Sigmoid colon (tissue), 7 donors: ENCODE measurements around the gene ADAMTS14. TPM values are rescaled to one million over a fixed set of nuclear protein-coding genes. Genes with fewer than 3 reads are reported as not detected.
"Not testable (repeated sequence)": the region's sequence is repeated elsewhere in the genome, so short reads cannot be mapped to it uniquely, and the experiment has no call there.

Experiments used
- DNase-seq: peaks from one replicate; pipeline ENCODE4 v3.0.0-alpha.2; 2019
- H3K27ac ChIP-seq, 4 donors: fragments of 200-600 bp; sonication (generic); one replicate each; pipeline ENCODE4 v1.5.1; 2016 to 2019; ENCODE audit warnings: mild to moderate bottlenecking in 1 of 4
- H3K27me3 ChIP-seq, 3 donors: fragments of 200-600 bp; sonication (generic); one replicate each; pipeline ENCODE4 v1.5.1; 2019; ENCODE audit warnings: mild to moderate bottlenecking in 1 of 3
- H3K36me3 ChIP-seq, 4 donors: fragments of 200-600 bp; sonication (generic); one replicate each; pipeline ENCODE4 v1.5.1; 2016 to 2019
- H3K4me1 ChIP-seq, 4 donors: fragments of 200-600 bp; sonication (generic); one replicate each; pipeline ENCODE4 v1.5.1; 2017 to 2019
- H3K4me3 ChIP-seq, 4 donors: fragments of 200-600 bp; sonication (generic); one replicate each; pipeline ENCODE4 v1.5.1; 2017 to 2019; ENCODE audit warnings: mild to moderate bottlenecking in 2 of 4, moderate library complexity in 1 of 4
- H3K9me3 ChIP-seq, 4 donors: fragments of 200-600 bp in 3 of 4; sonication (generic) in 3 of 4; one replicate each; pipeline versions ENCODE4 v1.5.1 to v1.6.1; 2013 to 2019
- CTCF ChIP-seq, 4 experiments: fragments of 450-650 bp in 3 of 4; fragments of 200-600 bp in 1 of 4; IDR thresholded peaks; one replicate each; pipeline ENCODE4 v1.5.1; 2016 to 2019; ENCODE audit warnings: antibody characterized with exemption in 4 of 4, mild to moderate bottlenecking in 3 of 4, moderate library complexity in 2 of 4
- EP300 ChIP-seq, 4 donors: sonication (generic); formaldehyde crosslinking; IDR thresholded peaks; one replicate each; pipeline ENCODE4 v1.6.1; 2017; ENCODE audit warnings: antibody characterized with exemption in 4 of 4
- POLR2A ChIP-seq, 2 donors: fragments of 450-650 bp; IDR thresholded peaks; one replicate each; pipeline ENCODE4 v1.6.1; 2016; ENCODE audit warnings: antibody characterized with exemption in 2 of 2, mild to moderate bottlenecking in 2 of 2, moderate library complexity in 2 of 2
- POLR2AphosphoS5 ChIP-seq, 4 donors: sonication (generic); formaldehyde crosslinking; IDR thresholded peaks; one replicate each; pipeline ENCODE4 v1.6.1; 2017; ENCODE audit warnings: antibody characterized with exemption in 4 of 4
- WGBS, 2 donors: extraction: QIAGEN DNeasy Blood & Tissue Kit; methylation state at CpG; one replicate each; pipeline ENCODE4 v1.1.7; 2013; 5-methylcytosine and 5-hydroxymethylcytosine counted together
- intact Hi-C: fragments of 100-400 bp; cut with DNase I; formaldehyde crosslinking; loops from one replicate; pipeline ENCODE4 v1.15.1; 2023
- polyA plus RNA-seq, 3 donors: library from polyadenylated mRNA; stranded (reverse); fragments of 200-250 nt; gene quantifications; one replicate each; pipeline ENCODE4 v1.2.3, GENCODE V29; 2013
- total RNA-seq, 4 donors: library from RNA; depleted of rRNA; stranded (reverse); fragments of >200 nt; gene quantifications; one replicate each; pipeline ENCODE4 v1.1.0, GENCODE V29; 2016
- donor health status: healthy with polysubstance abuse.
- donor health status: Bipolar disorder and iron deficiency.
- donor health status: healthy.

ADAMTS14 gene
- total RNA-seq = 1 to 10 TPM in 1 of 4 donors, under 1 TPM in 2, not detected in 1; under 0.01 to 1.1 (median 0.41) TPM
- under 1 TPM; 0.23 to 0.99 (median 0.60) TPM for polyA plus RNA-seq

GRCh38 chr10:70672165-70673042 lies at the start of gene ADAMTS14:
Gene ADAMTS14, plus strand, starts transcription at chr10:70672506. Its CDS starts 297 bp downstream, at chr10:70672803.
- TF ChIP-seq CTCF (IDR thresholded peaks at IDR 0.05) (no peak), POLR2A (IDR thresholded peaks at IDR 0.05) (no peak), POLR2AphosphoS5 (IDR thresholded peaks at IDR 0.05) (no peak), EP300 (IDR thresholded peaks at IDR 0.05) (no peak)
- peaks cover 0 to 24% (median 21%) of the 10 kb centered on the region in 4 donors for H3K4me1 ChIP-seq
- 2 to 3% methylated on average over 100 of the region's 100 CpGs for WGBS, 2 donors
- peaks cover 0 to 30% (median 0%) of the 10 kb centered on the region in 3 donors for H3K27me3 ChIP-seq
- intact Hi-C loops = no loop called here
- H3K27ac ChIP-seq = peak within 1 kb of the TSS in 1 of 4 donors; percentile 15
- DNase-seq = no peak
- peak within 1 kb of the TSS in 3 of 4 donors; percentile 26 to 49 (median 38) for H3K4me3 ChIP-seq
- H3K9me3 ChIP-seq = no peaks in the 10 kb centered on the region
- no peaks in the 10 kb centered on the region for H3K36me3 ChIP-seq

- no peak for DNase-seq
- 61 to 84% methylated on average over 3 of the region's 3 CpGs for WGBS, 2 donors
- intact Hi-C loops = no loop called here
- H3K27ac ChIP-seq = no peak overlapping the region
- no peaks in the 10 kb centered on the region for H3K36me3 ChIP-seq
- H3K9me3 ChIP-seq = peaks cover 0 to 9% (median 5%) of the 10 kb centered on the region in 4 donors
- TF ChIP-seq POLR2A (IDR thresholded peaks at IDR 0.05) (no peak), EP300 (IDR thresholded peaks at IDR 0.05) (no peak), CTCF (IDR thresholded peaks at IDR 0.05) (no peak), POLR2AphosphoS5 (IDR thresholded peaks at IDR 0.05) (no peak)
- H3K4me1 ChIP-seq = no peaks in the 10 kb centered on the region
- no peak overlapping the region for H3K4me3 ChIP-seq
- H3K27me3 ChIP-seq = no peaks in the 10 kb centered on the region
Observed at GRCh38 chr10:70622541-70622940, 49.8 kb upstream of the ADAMTS14 start.

- peaks cover 0 to 9% (median 5%) of the 10 kb centered on the region in 4 donors for H3K9me3 ChIP-seq
- intact Hi-C loops = no loop called here
- TF ChIP-seq POLR2A (IDR thresholded peaks at IDR 0.05) = no peak
- peak in 1 of 4 donors; percentile 26 for TF ChIP-seq POLR2AphosphoS5 (IDR thresholded peaks at IDR 0.05)
- no peak for DNase-seq
- no peak overlapping the region for H3K4me3 ChIP-seq
- H3K4me1 ChIP-seq = no peaks in the 10 kb centered on the region
- peak overlapping the region in 1 of 4 donors; percentile 6 for H3K27ac ChIP-seq
- WGBS, 2 donors = 80 to 91% methylated on average over 3 of the region's 3 CpGs
- H3K27me3 ChIP-seq = no peaks in the 10 kb centered on the region
- no peaks in the 10 kb centered on the region for H3K36me3 ChIP-seq
Observed at GRCh38 chr10:70622981-70623844, 49.1 kb upstream of the ADAMTS14 start.

DNA sequence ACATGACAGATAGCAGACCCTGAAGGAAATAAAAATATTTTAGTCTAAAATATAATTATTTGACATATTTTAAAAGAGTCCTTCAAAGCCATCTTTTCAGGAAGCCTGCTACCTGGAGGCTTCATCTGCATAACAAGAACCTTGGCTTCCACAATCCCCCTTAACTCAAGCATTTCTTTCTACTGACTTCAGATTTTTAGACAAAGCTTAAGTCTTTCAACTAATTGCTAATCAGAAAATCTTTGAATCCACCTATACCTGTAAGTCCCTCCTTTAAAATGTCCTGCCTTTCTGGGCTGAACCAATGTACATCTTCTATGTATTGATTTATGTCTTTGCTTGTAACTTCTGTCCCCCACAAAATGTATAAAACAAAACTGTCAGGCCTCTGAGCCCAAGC lies 46.2 kb upstream of the ADAMTS14 start:
- intact Hi-C loops = no loop called here
- Histone ChIP-seq H3K4me3 (no peak overlapping the region), H3K27ac (no peak overlapping the region), H3K4me1 (no peaks in the 10 kb centered on the region), H3K36me3 (no peaks in the 10 kb centered on the region), H3K27me3 (no peaks in the 10 kb centered on the region), H3K9me3 (peaks cover 0 to 3% (median 0%) of the 10 kb centered on the region in 4 donors)
- no peak for TF ChIP-seq EP300 (IDR thresholded peaks at IDR 0.05)
- no peak for TF ChIP-seq POLR2A (IDR thresholded peaks at IDR 0.05)
- TF ChIP-seq CTCF (IDR thresholded peaks at IDR 0.05) = no peak
- TF ChIP-seq POLR2AphosphoS5 (IDR thresholded peaks at IDR 0.05) = no peak
- DNase-seq = no peak

DNA sequence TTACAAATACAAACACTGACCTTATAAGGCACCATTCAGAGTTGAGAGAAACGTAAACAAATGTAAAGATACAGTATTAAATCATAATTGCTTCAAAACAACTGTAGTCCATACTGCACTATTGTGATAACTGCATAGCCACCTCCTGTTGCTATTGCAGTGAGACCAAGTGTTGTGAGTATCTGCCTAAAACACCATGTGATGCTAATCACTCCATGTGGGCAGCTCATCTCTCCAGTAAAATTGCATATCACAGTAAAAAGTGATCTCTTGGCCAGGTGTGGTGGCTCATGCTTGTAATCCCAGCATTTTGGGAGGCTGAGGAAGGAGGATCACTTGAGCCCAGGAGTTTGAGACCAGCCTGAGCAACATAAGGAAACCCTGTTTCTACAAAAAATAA lies 43.0 kb upstream of the ADAMTS14 start:
- Histone ChIP-seq H3K36me3 (no peaks in the 10 kb centered on the region), H3K27me3 (no peaks in the 10 kb centered on the region), H3K4me1 (no peaks in the 10 kb centered on the region), H3K27ac (no peak overlapping the region), H3K4me3 (no peak overlapping the region), H3K9me3 (peaks cover 0 to 3% (median 0%) of the 10 kb centered on the region in 4 donors)
- 55 to 78% methylated on average over 1 of the region's 1 CpG for WGBS, 2 donors
- DNase-seq = no peak
- no peak for TF ChIP-seq POLR2AphosphoS5 (IDR thresholded peaks at IDR 0.05)
- no peak for TF ChIP-seq CTCF (IDR thresholded peaks at IDR 0.05)
- no peak for TF ChIP-seq POLR2A (IDR thresholded peaks at IDR 0.05)
- TF ChIP-seq EP300 (IDR thresholded peaks at IDR 0.05) = no peak
- intact Hi-C loops = no loop called here

- H3K4me3 ChIP-seq, H3K27ac ChIP-seq, H3K9me3 ChIP-seq, H3K36me3 ChIP-seq, intact Hi-C loops, H3K4me1 ChIP-seq, H3K27me3 ChIP-seq, DNase-seq: not testable (repeated sequence)
- WGBS, 2 donors = 45 to 56% methylated on average over 2 of the region's 6 CpGs
Observed at GRCh38 chr10:70631735-70632134, 40.6 kb upstream of the ADAMTS14 start.
